HG03066 (cell line): ENCODE data around the gene LPAR1.

Experiments
- ATAC-seq: cut with Tn5 transposase; IDR thresholded peaks from one replicate; pipeline ENCODE4 v1.9.1; 2021; ENCODE audit warnings: low read depth; ENCODE audit not compliant: unreplicated experiment

LPAR1 gene

DNA sequence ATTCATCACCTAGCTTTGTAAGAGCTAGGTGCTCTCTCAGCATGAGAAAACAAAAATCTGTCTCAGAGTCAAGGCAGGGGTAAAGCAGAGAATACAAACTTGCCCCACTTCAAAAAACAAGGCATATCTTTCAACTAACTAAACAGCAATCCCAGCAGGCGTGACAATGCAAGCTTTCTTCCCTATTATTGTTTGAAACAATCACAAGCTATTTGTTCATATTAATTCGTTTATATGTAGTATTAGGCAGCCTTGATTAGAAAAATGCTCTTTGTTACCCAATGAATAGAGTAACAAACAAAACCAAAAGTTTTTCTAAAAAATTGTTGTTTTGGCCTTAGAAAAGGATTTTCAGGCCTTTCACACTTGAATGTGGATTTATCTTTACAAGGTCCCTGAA, 71.1 kb downstream of the LPAR1 start:
- ATAC-seq, result no peak

DNA sequence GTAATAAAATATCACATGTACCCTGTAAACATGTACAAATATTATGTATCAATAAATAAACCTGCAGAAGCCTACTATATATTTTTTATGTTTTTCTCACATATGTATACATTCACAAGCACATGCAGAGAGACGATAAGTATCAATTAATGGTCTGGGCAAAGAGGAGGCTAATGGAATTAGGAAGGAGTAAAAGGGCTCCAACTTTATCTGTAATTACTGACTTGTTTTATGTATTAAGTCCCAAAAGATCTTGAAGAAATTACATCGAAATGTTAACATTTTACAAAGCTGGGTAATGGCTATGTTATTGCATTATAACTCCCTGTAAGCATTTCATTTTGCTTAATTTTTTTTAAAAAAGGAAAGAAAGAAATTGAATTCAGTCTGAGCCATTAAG, 78.0 kb downstream of the LPAR1 start:
- ATAC-seq, result no peak

- ATAC-seq, result no peak
Observed at GRCh38 chr9:110958847-110959246, 79.4 kb downstream of the LPAR1 start.

DNA sequence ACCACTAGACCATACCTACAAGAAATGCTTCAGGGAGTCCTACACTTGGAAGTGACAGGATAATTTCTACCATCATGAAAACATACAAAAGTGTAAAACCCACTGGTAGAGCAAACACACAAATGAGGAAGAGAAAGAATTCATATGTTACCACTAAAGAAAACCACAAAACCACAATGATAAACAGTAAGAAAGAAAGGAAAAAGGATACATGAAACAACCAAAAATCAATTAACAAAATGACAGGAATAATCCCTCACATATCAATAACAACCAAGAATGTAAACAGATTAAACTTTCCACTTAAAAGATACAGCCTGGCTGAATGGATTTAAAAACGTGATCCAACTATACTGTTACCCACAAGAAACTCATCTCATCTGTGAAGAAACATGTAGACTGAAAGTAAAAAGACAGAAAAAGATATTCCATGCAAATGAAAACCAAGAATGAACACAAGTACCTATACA, 83.4 kb downstream of the LPAR1 start:
- ATAC-seq, result no peak

DNA sequence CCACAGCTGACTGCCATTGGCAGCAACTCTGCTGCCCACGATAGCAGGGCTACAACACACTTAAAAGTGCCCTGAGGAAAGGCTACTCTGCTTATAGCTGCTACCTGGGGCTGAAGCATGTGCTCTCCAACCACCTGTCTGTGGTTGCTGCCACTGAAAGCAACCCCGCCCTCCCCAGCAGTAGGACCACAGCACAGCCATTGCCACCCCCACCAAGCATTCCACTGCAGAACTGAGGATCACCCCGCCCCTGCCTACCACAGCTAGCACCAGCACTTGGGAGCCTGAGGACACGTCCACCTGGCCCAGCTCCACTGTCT, 85.8 kb downstream of the LPAR1 start:
- ATAC-seq, result no peak

DNA sequence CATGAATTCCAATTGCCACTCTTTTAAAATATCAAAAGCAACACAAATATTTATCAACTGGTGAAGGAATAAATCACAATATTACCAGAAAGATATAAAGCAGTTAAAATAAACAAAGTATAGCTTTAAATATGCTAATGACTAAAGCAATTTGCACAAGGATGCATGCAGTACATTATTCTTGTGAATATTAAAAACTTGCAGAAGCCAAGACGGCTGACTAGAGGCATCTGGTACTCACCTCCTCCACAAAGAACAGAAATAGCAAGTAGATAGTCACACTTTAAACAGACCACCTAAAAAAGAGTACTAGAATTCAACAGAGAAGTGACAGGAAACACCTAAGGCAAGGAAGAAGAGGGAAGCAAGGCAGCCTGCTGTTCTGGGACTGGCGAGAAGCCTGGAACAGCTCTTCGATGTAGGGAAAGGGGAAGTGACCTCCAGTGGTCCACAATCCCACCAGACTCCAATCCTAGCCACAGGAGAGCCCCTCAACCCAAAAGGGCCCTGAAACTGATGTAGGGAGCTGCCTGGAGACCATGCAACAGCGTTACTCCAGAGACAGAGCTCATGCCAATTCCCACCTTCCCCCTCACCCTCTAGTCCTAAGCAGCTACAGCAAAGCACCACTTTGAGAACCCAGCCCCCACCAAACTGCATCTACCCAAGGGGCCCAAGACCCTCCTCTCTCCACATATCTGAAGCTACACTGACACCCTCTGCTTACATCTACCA, 86.3 kb downstream of the LPAR1 start:
- no peak for ATAC-seq

- ATAC-seq, result no peak
Observed at GRCh38 chr9:110950041-110950645, 88.1 kb downstream of the LPAR1 start.

DNA sequence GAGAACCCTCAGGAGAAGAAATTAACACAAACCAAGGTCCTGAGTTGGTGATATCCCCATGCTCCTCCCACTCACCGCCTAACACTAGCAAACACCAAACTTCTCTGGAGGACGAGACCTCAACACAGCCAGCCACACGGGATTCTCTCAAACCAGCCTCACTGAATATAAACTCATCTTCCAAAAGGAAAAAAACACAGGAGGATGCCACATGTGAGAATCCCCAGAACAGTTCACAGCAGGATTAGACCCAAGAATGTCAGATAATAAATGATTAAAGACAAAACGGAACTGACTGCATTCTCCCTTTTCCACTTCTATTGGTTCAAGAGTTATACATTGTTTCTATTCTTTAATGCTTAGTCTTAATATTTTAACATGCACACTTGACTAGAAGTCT, 89.2 kb downstream of the LPAR1 start:
- ATAC-seq, result no peak

- no peak for ATAC-seq
Observed at GRCh38 chr9:110947491-110948044, 90.7 kb downstream of the LPAR1 start.

DNA sequence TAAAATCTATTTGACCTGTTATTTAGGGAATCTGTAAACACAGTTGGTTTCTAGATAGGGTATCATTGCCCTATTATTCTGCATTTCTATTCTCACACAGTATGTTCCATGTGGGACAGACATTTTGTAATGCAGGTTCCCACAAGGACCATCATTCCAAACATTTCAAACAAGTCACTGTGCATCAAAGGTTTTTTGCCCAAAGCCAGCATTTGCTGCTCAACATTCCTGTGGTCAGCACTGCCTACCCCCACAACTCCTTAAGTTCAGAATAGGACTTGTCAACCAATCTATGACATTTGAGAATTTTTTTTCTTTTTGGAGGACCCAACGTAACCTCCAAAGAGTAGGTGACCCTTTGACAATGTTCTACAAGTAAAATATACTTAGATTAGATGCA, 95.7 kb downstream of the LPAR1 start:
- no peak for ATAC-seq

DNA sequence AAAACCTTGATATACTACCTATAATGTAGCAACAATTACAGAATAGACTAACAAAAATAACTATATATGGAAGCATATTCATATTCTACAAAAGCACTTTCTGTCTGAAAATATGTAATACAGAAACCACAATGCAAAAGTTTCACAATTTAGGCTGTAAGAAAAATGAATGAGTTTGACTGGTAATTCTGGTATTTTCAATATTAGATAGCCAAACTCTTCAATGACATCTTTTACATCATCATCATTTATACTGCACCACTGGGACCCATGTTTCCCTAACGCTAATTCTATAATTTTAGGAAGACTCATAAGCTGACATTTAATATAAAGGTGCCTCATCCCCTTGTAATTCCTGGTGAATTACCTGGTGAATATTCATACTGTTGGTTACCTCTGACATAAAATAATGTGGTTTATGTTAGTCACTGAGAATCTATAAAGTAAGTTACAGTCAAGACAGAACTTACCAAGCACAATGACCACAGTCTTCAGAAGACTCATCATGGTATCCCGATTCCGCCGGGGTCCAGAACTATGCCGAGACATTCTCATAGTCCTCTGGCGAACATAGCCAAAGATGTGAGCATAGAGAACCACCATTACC, 97.2 kb downstream of the LPAR1 start:
- no peak for ATAC-seq

- ATAC-seq, result no peak
Observed at GRCh38 chr9:110939573-110939972, 98.7 kb downstream of the LPAR1 start.

- no peak for ATAC-seq
Observed at GRCh38 chr9:110939047-110939446, 99.2 kb downstream of the LPAR1 start.

GRCh38 chr9:110938242-110938641, 100.0 kb downstream of the LPAR1 start:
- ATAC-seq, result no peak

GRCh38 chr9:110936719-110937452, 101.4 kb downstream of the LPAR1 start:
- no peak for ATAC-seq

- ATAC-seq, result no peak
Observed at GRCh38 chr9:110936237-110936636, 102.0 kb downstream of the LPAR1 start.

GRCh38 chr9:110935829-110936228, 102.4 kb downstream of the LPAR1 start:
- ATAC-seq, result no peak

DNA sequence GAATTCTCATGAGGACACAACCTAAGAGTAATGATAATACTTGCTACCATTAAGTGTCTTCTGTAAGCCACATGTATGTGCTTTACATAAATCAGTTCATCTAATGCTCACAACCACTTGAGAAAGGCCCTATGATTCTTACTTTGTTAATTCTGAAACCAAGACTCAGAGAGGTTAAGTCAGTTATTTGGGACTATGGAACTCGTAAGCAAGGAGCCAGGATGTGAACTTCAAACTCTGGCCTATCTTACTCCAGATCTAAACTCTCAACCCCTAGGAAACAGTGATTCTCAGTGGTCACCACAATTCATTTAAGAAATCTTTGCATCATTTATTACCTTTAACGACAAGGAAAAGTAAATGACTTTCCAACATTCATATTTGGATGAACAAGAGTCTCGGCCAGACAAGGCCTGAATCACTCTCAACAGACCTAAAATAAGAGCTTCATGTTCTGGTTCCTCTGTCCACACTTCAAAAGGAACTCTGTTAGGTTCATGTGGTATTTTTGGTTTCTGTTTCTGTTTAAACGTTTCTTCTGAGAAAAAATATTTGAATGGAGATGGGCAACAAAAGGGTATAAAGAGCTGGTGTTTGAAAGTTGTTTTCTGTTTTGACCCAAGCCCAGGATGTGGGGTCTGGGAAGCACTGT, 104.8 kb downstream of the LPAR1 start:
- ATAC-seq, result peak; percentile 65

GRCh38 chr9:110932863-110933262, 105.4 kb downstream of the LPAR1 start:
- ATAC-seq, result no peak

- ATAC-seq, result no peak
Observed at GRCh38 chr9:110928599-110928998, 109.7 kb downstream of the LPAR1 start.
